ENCODE results near the gene KLHL10. TPM values are rescaled to one million over a fixed set of nuclear protein-coding genes. Genes with fewer than 3 reads are reported as not detected.
A peak's percentile ranks its signal among the peaks of the same experiment; 100 is the strongest.

KLHL10 gene
- total RNA-seq, 1 experiment from 2014 or later, result not detected

DNA sequence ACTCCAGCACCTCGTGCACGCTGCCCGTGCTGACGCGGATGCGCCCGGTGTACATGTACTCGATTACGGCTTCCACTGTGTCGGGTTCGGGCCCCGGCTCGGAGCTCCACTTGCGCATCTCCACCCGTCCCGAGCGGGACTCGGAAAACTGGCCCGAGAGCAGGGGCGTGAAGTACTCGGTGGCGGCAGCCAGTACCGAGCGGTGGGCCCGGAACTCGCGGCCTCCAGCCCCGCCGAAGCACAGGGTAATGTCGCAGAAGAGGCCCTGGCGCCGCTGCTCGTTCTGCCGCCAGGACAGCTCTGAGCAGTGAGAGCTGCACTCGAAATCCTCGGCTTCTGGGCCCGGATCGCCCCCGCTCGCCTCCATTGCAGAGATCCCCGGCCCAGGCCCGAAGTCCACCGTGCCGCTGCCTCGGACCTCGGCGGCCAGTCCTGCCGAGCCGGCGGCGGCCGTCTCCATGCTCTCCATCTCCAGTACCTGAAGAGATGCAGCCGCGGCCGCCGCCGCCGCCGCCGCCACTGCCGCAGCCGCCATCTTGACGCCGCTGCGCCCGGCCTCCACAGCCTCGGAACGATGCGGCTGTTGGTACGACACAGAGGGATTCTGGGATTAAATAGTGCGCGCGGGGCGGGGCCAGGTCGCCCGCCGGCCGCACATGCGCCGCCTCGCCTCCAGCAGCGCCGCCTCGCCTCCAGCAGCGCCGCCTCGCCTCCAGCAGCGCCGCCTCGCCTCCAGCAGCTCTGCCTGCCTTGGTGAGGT lies 27.4 kb downstream of the KLHL10 start, which contains the start of gene KLHL11:
Gene KLHL11 (minus strand): TSS at position 588 of the 760 bp plus-strand sequence. CDS start 53 bp downstream, at position 535.
- in situ Hi-C loops (cut with HindIII; ENCODE audit: low pct_unique_long_range_greater_than_20kb, low sequenced_read_pairs), result no loop called here
- H3K4me1 ChIP-seq (ENCODE audit: control insufficient read depth, insufficient read depth, low read length), result peaks cover 5% of the 10 kb centered on the region; the same call in 1 of the 2 replicates

GRCh38 chr17:41865596-41865893 lies 27.9 kb downstream of the KLHL10 start:
- BruUV-seq (replicated peaks), result no TSS peak
- H3K4me3 ChIP-seq (ENCODE audit: low read depth in 2 of 2, low read length in 2 of 2), result peak overlapping the region; percentile 46 to 85
- peak overlapping the region; percentile 58; the same call in 1 of the 2 replicates for H3K27ac ChIP-seq (ENCODE audit: low read length)
- no peaks in the 10 kb centered on the region for H3K27me3 ChIP-seq (ENCODE audit: control insufficient read depth, insufficient read depth, low read length)
- ATAC-seq (no peak), DNase-seq (ENCODE audit: low read depth, low spot score) (no peak)
- no peaks in the 10 kb centered on the region for H3K9me3 ChIP-seq (ENCODE audit: control insufficient read depth, insufficient read depth, low read depth, low read length)
- POLR2A ChIA-PET, result no interaction called here
- intact Hi-C loops (cut with micrococcal nuclease; ENCODE audit: unreplicated experiment) (no loop called here), in situ Hi-C loops (cut with HindIII; ENCODE audit: low pct_unique_long_range_greater_than_20kb, low sequenced_read_pairs) (no loop called here)
- TF ChIP-seq, protein P1, sequence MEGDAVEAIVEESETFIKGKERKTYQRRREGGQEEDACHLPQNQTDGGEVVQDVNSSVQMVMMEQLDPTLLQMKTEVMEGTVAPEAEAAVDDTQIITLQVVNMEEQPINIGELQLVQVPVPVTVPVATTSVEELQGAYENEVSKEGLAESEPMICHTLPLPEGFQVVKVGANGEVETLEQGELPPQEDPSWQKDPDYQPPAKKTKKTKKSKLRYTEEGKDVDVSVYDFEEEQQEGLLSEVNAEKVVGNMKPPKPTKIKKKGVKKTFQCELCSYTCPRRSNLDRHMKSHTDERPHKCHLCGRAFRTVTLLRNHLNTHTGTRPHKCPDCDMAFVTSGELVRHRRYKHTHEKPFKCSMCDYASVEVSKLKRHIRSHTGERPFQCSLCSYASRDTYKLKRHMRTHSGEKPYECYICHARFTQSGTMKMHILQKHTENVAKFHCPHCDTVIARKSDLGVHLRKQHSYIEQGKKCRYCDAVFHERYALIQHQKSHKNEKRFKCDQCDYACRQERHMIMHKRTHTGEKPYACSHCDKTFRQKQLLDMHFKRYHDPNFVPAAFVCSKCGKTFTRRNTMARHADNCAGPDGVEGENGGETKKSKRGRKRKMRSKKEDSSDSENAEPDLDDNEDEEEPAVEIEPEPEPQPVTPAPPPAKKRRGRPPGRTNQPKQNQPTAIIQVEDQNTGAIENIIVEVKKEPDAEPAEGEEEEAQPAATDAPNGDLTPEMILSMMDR (IDR thresholded peaks at IDR 0.05), result no peak
- TF ChIP-seq POLR2AphosphoS5 (IDR thresholded peaks at IDR 0.05; ENCODE audit: low read depth, low read length), result peak; percentile 76
- H3K4me1 ChIP-seq (ENCODE audit: control insufficient read depth, insufficient read depth, low read length), result peaks cover 5% of the 10 kb centered on the region; the same call in 1 of the 2 replicates
- CTCF ChIA-PET, result interaction anchor here (0.6 kb wide), 1 partner anchor 32 kb away, joined by 3 read pairs; no protein-coding TSS in a partner anchor
- no peaks in the 10 kb centered on the region; the same call in none of the 2 replicates for H3K36me3 ChIP-seq (ENCODE audit: control insufficient read depth, insufficient read depth, low read length)

More for the DNA sequence above, 27.4 kb downstream of the KLHL10 start, which contains the start of gene KLHL11:
- Histone ChIP-seq H3K27ac (ENCODE audit: low read length) (peak within 1 kb of the TSS; percentile 79), H3K36me3 (ENCODE audit: control insufficient read depth, insufficient read depth, low read length) (no peaks in the 10 kb centered on the region; the same call in none of the 2 replicates), H3K9me3 (ENCODE audit: control insufficient read depth, insufficient read depth, low read depth, low read length) (no peaks in the 10 kb centered on the region), H3K4me3 (ENCODE audit: low read depth in 2 of 2, low read length in 2 of 2) (peak within 1 kb of the TSS; percentile 69 to 85), H3K27me3 (ENCODE audit: control insufficient read depth, insufficient read depth, low read length) (no peaks in the 10 kb centered on the region)
- intact Hi-C loops (cut with micrococcal nuclease; ENCODE audit: unreplicated experiment), result no loop called here
- DNase-seq (ENCODE audit: low read depth, low spot score) (peak; percentile 15), ATAC-seq (peak; percentile 98)
- BruUV-seq (replicated peaks), result no TSS peak
- TF ChIP-seq POLR2AphosphoS5 (IDR thresholded peaks at IDR 0.05; ENCODE audit: low read depth, low read length), result no peak
- peak; percentile 39; the same call in 1 of the 2 replicates for TF ChIP-seq SIN3A (IDR thresholded peaks at IDR 0.05; ENCODE audit: borderline replicate concordance, insufficient read depth, low read depth, low read length)
- CTCF ChIA-PET, result interaction anchor here (0.6 kb wide), 1 partner anchor 33 kb away, joined by 3 read pairs; no protein-coding TSS in a partner anchor
- POLR2A ChIA-PET, result interaction anchor here (0.7 kb wide), 1 partner anchor 22 kb away, joined by 3 read pairs; no protein-coding TSS in a partner anchor

DNA sequence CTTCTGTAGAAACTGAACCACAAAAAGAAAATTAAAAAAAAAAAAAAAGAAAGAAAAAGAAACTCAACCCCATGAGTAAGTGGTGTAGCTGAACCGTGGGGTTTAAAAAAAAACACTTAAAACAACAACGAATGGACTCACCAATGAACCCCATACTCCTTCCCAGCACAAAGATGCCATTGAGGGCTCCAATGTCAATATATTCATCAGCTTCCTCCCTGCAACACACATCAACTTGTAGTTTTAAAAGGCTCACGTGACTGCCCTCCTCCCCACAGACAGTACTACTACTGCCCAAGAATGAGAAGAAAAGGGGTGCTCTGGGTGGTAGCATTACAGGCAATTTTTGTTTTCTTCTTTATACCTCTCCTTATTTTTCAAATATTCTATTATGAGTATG lies 30.9 kb downstream of the KLHL10 start:
- in situ Hi-C loops (cut with HindIII; ENCODE audit: low pct_unique_long_range_greater_than_20kb, low sequenced_read_pairs) (no loop called here), intact Hi-C loops (cut with micrococcal nuclease; ENCODE audit: unreplicated experiment) (no loop called here)
- H3K36me3 ChIP-seq (ENCODE audit: control insufficient read depth, insufficient read depth, low read length), result no peaks in the 10 kb centered on the region; the same call in none of the 2 replicates
- no peaks in the 10 kb centered on the region for H3K9me3 ChIP-seq (ENCODE audit: control insufficient read depth, insufficient read depth, low read depth, low read length)
- H3K4me3 ChIP-seq (ENCODE audit: low read depth in 2 of 2, low read length in 2 of 2), result no peak overlapping the region
- POLR2A ChIA-PET, result no interaction called here
- DNase-seq (ENCODE audit: low read depth, low spot score) (no peak), ATAC-seq (no peak)
- no peak overlapping the region for H3K27ac ChIP-seq (ENCODE audit: low read length)
- H3K4me1 ChIP-seq (ENCODE audit: control insufficient read depth, insufficient read depth, low read length), result 0 out of 2 replicates have a peak, but pooled peaks cover 3% of the 10 kb centered on the region
- BruUV-seq (replicated peaks), result no TSS peak
- no peak for TF ChIP-seq POLR2AphosphoS5 (IDR thresholded peaks at IDR 0.05; ENCODE audit: low read depth, low read length)
- TF ChIP-seq, protein P1 (IDR thresholded peaks at IDR 0.05), result no peak
- no peak for TF ChIP-seq SIN3A (IDR thresholded peaks at IDR 0.05; ENCODE audit: borderline replicate concordance, insufficient read depth, low read depth, low read length)
- no peak for TF ChIP-seq REST (IDR thresholded peaks at IDR 0.05; ENCODE audit: insufficient read depth in 1 of 2, low read depth in 2 of 2, low read length in 1 of 2)
- no peak for TF ChIP-seq TCF7L2 (IDR thresholded peaks at IDR 0.05; ENCODE audit: low read depth, low read length)
- CTCF ChIA-PET, result no interaction called here
- H3K27me3 ChIP-seq (ENCODE audit: control insufficient read depth, insufficient read depth, low read length), result no peaks in the 10 kb centered on the region

All from Panc1 (cell line).